Activated B cell treated with CpG ODN at 0.5 μM for 24 hours (primary cell): ENCODE data around the gene PAF1. TPM values are rescaled to one million over a fixed set of nuclear protein-coding genes. Genes with fewer than 3 reads are reported as not detected.

Experiments used
- ATAC-seq: fragments of 200-7000 bp; cut with Tn5 transposase; one replicate; pipeline ENCODE4 v1.10.0; 2021; ENCODE audit warnings: low read depth, mild to moderate bottlenecking, moderate library complexity
- CTCF ChIA-PET: fragments of 350-600 bp; sonication (Branson Sonifier 250); formaldehyde crosslinking; loops from one replicate; lab custom pipeline; 2021; ENCODE audit warnings: antibody characterized with exemption; lab: Charles Lee
- POLR2A ChIA-PET: fragments of 350-600 bp; sonication (Branson Sonifier 250); formaldehyde crosslinking; loops from one replicate; lab custom pipeline; 2021; ENCODE audit warnings: antibody characterized with exemption; lab: Charles Lee
- DNase-seq: peaks from one replicate; pipeline ENCODE4 v3.0.0; 2022
- H3K27ac Mint-ChIP-seq: one replicate; pipeline ENCODE4 v1.8.0; 2020; ENCODE audit warnings: mixed read lengths
- H3K27me3 Mint-ChIP-seq: one replicate; pipeline ENCODE4 v1.8.0; 2021; ENCODE audit warnings: mixed read lengths
- H3K36me3 Mint-ChIP-seq: one replicate; pipeline ENCODE4 v1.8.0; 2021; ENCODE audit warnings: low read depth, mixed read lengths
- H3K4me1 Mint-ChIP-seq: one replicate; pipeline ENCODE4 v1.8.0; 2021; ENCODE audit warnings: mixed read lengths
- H3K4me3 Mint-ChIP-seq: one replicate; pipeline ENCODE4 v1.8.0; 2020; ENCODE audit warnings: mild to moderate bottlenecking, mixed read lengths
- H3K9me3 Mint-ChIP-seq: one replicate; pipeline ENCODE4 v1.8.0; 2020; ENCODE audit warnings: mixed read lengths
- intact Hi-C: fragments of 100-400 bp; cut with micrococcal nuclease; formaldehyde crosslinking; loops from one replicate; pipeline ENCODE4 v1.15.1; 2024
- total RNA-seq: library from RNA; stranded (reverse); gene quantifications from 2 replicates; pipeline ENCODE4 v1.2.3, GENCODE V29; 2022
- TF ChIP-seq, protein P1 (sequence below): fragments of 200-600 bp; IDR thresholded peaks from one replicate; pipeline ENCODE4 v1.8.0; 2022; ENCODE audit warnings: antibody characterized with exemption, mild to moderate bottlenecking

Gene PAF1
- total RNA-seq, 1 donor from 2014 or later = 52.4 TPM

DNA sequence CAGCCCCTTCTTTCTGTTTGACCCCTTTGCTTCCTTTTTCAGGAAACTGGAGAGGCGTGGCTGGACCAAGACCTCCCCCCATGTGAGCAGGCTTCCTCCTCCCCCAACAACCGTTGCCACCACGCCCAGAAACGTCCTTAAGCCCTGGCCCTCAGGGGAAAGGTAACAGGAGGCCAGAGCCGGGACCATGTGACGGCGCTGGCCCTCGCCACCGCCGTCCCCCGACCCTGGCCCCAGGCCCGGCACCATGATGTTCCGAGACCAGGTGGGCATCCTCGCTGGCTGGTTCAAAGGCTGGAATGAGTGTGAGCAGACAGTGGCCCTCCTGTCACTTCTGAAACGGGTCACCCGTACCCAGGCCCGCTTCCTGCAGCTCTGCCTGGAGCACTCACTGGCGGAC is 34.3 kb downstream of the PAF1 start:
- ATAC-seq = no peak

DNA sequence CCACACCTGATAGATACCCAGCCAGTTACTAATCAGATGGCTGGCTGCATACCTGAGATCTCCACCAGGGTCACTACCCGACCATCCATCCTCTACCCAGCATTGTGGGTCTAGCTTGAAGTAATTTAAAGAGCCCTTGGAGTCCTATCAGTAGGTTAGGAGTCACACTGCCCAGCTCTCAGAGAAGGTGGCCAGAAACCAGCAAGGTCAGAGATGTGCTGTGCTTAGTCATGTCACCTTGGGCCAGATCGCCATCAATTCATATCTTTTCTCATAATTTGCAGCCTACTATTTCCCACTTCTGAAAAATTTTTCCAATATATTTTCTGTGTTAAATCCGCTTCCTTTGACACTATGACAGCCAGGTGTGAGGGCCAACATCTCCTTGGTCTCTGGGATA is 34.8 kb downstream of the PAF1 start:
- ChIA-PET POLR2A (no interaction called here), CTCF (no interaction called here)
- no peak overlapping the region for H3K27ac Mint-ChIP-seq
- no peak overlapping the region for H3K4me3 Mint-ChIP-seq
- no peak for ATAC-seq
- no peaks in the 10 kb centered on the region for H3K27me3 Mint-ChIP-seq
- H3K4me1 Mint-ChIP-seq = peaks cover 14% of the 10 kb centered on the region
- intact Hi-C loops = no loop called here
- DNase-seq = no peak
- TF ChIP-seq, protein P1, sequence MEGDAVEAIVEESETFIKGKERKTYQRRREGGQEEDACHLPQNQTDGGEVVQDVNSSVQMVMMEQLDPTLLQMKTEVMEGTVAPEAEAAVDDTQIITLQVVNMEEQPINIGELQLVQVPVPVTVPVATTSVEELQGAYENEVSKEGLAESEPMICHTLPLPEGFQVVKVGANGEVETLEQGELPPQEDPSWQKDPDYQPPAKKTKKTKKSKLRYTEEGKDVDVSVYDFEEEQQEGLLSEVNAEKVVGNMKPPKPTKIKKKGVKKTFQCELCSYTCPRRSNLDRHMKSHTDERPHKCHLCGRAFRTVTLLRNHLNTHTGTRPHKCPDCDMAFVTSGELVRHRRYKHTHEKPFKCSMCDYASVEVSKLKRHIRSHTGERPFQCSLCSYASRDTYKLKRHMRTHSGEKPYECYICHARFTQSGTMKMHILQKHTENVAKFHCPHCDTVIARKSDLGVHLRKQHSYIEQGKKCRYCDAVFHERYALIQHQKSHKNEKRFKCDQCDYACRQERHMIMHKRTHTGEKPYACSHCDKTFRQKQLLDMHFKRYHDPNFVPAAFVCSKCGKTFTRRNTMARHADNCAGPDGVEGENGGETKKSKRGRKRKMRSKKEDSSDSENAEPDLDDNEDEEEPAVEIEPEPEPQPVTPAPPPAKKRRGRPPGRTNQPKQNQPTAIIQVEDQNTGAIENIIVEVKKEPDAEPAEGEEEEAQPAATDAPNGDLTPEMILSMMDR = no peak
- H3K36me3 Mint-ChIP-seq = peaks cover 83% of the 10 kb centered on the region
- H3K9me3 Mint-ChIP-seq = no peaks in the 10 kb centered on the region

More for the DNA sequence above, 34.3 kb downstream of the PAF1 start:
- Mint-ChIP-seq H3K4me3 (no peak overlapping the region), H3K27me3 (no peaks in the 10 kb centered on the region), H3K36me3 (peaks cover 81% of the 10 kb centered on the region), H3K9me3 (no peaks in the 10 kb centered on the region), H3K27ac (no peak overlapping the region), H3K4me1 (peaks cover 9% of the 10 kb centered on the region)
- intact Hi-C loops = no loop called here
- TF ChIP-seq, protein P1 = no peak
- no peak for DNase-seq
- CTCF ChIA-PET = no interaction called here
- POLR2A ChIA-PET = no interaction called here

DNA sequence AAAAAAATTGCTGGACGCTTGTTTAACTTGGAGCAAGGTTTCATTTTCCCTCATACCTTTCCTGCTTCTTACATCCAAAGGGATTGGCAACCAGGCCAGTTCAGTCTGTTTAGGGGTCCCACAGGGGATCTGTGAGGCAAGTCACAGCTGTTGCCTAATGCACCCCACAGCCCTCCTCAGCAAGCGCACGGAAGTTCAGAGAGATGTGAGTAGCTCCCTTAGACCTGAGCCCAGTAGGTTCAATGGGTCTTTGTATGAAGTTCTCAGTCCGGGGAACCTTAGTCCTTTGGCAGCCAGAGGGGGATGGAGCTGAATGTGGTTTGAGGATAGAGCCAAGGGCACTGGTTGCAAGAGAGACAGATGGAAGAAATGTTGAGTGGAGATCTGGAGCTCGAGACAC is 35.7 kb downstream of the PAF1 start:
- Mint-ChIP-seq H3K4me3 (no peak overlapping the region), H3K4me1 (peaks cover 16% of the 10 kb centered on the region), H3K9me3 (no peaks in the 10 kb centered on the region), H3K27me3 (no peaks in the 10 kb centered on the region), H3K36me3 (peaks cover 74% of the 10 kb centered on the region), H3K27ac (no peak overlapping the region)
- intact Hi-C loops = no loop called here
- ATAC-seq = no peak
- POLR2A ChIA-PET = interaction anchor here (0.5 kb wide), 1 partner anchor 85 kb away, joined by 5 read pairs; no protein-coding TSS in a partner anchor
- CTCF ChIA-PET = no interaction called here
- DNase-seq = no peak
- TF ChIP-seq, protein P1 = no peak

DNA sequence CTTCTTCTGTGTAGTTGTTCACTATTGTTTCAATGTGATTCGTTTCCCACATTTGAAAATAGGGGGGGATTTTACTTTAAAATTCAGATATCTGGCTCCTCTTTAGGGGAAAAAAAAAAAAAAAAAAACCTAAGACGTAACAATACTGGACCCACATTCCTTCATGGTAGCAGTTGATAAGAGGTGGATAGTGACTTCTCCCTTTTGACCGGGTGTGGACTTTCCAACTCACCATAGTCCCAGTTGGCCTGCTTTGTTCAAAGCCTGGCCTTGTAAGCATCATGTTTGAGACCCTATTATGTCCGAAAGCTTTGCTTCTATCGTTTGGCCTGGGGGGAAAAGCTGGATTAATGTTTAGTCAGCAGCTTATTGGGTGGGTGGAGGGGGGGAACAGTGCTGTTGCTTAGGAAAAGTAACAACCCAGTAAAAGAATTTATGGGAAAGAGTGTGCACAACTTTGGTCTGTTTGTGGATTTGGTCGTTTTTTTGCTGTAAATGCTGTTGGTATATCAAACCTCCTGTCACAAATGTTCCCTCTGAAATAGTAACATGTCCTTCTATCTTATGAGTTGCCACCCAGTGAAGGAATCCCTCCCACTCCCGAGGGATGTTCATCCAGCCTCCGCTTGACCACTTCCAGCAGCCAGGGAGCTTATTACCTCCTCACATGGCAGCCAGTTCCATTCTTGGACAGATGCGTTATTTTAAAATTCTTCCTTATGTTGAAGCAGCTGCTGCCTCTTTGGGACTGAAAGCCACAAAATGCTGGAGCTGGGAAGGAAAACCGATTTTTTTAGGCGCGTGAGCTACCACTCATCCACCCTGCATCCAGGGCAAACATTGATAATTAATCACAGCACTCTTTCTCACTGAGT is 38.3 kb downstream of the PAF1 start:
- Mint-ChIP-seq H3K27me3 (no peaks in the 10 kb centered on the region), H3K9me3 (no peaks in the 10 kb centered on the region), H3K4me3 (no peak overlapping the region), H3K4me1 (peaks cover 23% of the 10 kb centered on the region), H3K27ac (peak overlapping the region; percentile 86), H3K36me3 (peaks cover 75% of the 10 kb centered on the region)
- CTCF ChIA-PET = interaction anchor here (1.1 kb wide), 1 partner anchor 25 kb away, joined by 3 read pairs; no protein-coding TSS in a partner anchor
- ATAC-seq (no peak), DNase-seq (no peak)
- intact Hi-C loops = no loop called here
- POLR2A ChIA-PET = interaction anchor here (1.5 kb wide), 1 partner anchor 55 kb away, joined by 3 read pairs; no protein-coding TSS in a partner anchor
- TF ChIP-seq, protein P1 = no peak

DNA sequence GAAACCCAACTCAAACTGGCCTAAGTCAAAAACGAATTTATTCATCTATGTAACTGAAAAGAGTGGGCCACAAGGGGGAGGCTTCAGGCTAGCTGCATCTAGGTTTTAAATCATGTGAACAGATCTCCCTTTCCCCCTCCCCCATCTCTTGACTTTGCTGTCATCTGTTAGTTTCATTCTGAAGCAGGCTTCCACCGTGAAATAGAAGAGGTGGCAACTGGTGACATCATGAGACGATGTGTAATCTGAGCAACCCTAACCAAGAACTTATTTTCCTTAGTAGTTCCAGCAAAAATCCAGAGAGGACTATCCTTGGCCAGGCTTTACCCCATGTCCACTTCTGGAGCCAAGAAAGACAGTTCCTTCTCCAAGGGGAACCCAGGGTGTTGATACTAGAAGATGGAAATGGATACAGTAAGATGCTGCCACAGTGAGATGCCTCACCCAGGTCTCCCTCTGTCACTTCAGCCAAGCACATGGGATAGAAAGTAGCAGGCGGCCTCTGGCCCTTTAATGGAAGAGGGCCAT is 39.3 kb downstream of the PAF1 start:
- H3K27me3 Mint-ChIP-seq = no peaks in the 10 kb centered on the region
- H3K4me1 Mint-ChIP-seq = peaks cover 25% of the 10 kb centered on the region
- CTCF ChIA-PET = interaction anchor here (1.3 kb wide), 1 partner anchor 9 kb away, joined by 3 read pairs; the partner anchor contains the start of gene SAMD4B
- ATAC-seq (peak; percentile 97), DNase-seq (no peak)
- no peaks in the 10 kb centered on the region for H3K9me3 Mint-ChIP-seq
- H3K36me3 Mint-ChIP-seq = peaks cover 75% of the 10 kb centered on the region
- TF ChIP-seq, protein P1 = no peak
- no peak overlapping the region for H3K4me3 Mint-ChIP-seq
- H3K27ac Mint-ChIP-seq = peak overlapping the region; percentile 86
- intact Hi-C loops = loop anchor here (1.0 to 2.0 kb wide), 4 partner anchors 9 to 61 kb away; partner anchors contain the start of genes MED29, PAF1, PLEKHG2 and SAMD4B
- POLR2A ChIA-PET = interaction anchor here (2.0 kb wide), 2 partner anchors 10 to 40 kb away, joined by 7 to 9 read pairs; partner anchors contain the start of genes MED29, PAF1 and SAMD4B
